ENCODE measurements around the gene HNRNPCL4.
"Not testable (repeated sequence)": the region's sequence is repeated elsewhere in the genome, so short reads cannot be mapped to it uniquely, and the experiment has no call there.

HNRNPCL4 gene

DNA sequence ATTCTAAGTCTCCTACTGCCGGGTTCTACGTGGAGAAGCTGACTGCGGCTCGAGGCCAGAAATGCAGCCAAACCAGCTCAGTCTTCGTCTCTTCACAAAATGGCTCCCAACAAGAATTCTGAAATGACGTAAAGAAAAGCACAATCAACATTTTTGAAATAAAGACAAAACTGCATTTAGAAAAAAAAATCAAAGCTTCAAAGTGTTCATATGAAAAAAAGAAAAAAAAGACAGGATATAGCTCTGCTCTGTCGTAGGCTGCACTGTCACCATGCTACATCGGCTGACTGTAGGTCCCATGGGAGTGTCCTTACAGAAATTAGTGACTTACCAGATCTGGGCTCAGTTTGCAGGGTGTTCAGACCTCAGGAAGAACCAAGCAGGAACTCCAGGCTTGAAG, at the start of gene HNRNPCL4:
TSS of gene HNRNPCL4 (minus strand) at position 101 of the 400 bp plus-strand sequence. CDS start 164 bp downstream, outside the sequence.
- not testable (repeated sequence) for DNase-seq (ENCODE audit: low read depth)

DNA sequence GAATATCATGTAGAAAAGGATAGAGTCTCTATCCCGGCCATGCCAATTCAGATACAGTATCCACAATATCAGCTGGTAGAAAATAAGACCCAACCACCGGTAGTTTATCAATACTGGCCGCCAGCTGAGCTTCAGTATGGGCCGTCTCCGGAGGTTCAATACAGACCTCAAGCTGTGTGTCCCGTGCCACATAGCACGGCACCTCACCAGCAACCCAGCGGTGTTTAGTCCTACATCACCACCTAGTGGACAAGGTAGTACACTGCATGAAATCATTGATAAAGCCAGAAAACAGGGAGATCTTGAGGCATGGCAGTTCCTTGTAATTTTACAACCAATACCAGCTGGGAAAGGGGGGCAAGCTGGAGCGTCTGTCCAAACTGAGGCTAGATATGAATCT, 43.3 kb upstream of the HNRNPCL4 start:
- not testable (repeated sequence) for DNase-seq (ENCODE audit: low read depth)

DNA sequence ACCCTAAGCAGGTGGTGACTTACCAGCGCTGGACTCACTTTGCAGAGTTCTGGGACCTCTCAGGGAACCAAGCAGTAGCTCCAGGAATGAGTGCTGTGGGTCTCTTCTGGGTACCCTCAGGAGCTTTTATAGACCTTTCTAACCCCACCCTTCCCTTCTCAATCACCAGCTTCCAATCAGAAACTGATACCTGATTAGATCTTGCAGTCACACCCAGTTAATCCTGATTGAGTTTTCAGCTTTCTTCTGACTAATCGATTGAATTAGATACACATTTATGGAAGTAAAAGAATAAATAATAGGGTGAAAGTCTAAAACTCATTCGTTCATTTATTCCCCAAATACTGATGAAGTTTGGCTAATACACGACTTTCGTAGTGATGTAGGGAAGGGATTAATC, 35.9 kb upstream of the HNRNPCL4 start, which contains the start of gene PRAMEF13:
TSS of gene PRAMEF13 (minus strand) at position 101 of the 400 bp plus-strand sequence. CDS start 1,820 bp downstream, outside the sequence.
- DNase-seq (ENCODE audit: low read depth), result not testable (repeated sequence)

DNA sequence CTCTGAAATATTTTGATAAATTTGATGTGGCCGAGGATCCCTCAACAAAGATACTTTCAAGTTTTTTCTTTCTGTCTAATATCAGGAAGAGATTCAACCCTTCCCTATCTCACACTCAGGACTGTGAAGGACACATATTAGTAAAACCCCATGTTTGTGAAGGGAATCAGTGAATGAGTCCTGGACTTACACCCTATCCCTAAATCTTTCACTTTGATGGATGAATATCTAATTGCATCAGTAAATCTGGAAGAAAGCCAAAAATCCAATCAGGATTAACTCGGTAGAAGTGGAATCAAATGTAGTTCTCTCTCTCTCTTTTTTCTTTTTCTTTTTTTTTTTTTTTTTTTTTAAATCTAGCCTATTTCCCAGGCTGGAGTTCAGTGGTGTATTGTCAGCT, 6.1 kb upstream of the HNRNPCL4 start, which contains the start of gene PRAMEF9:
TSS of gene PRAMEF9 (plus strand) at position 301 of the 400 bp plus-strand sequence. CDS start 3,433 bp downstream, outside the sequence.
- not testable (repeated sequence) for DNase-seq (ENCODE audit: low read depth)

DNA sequence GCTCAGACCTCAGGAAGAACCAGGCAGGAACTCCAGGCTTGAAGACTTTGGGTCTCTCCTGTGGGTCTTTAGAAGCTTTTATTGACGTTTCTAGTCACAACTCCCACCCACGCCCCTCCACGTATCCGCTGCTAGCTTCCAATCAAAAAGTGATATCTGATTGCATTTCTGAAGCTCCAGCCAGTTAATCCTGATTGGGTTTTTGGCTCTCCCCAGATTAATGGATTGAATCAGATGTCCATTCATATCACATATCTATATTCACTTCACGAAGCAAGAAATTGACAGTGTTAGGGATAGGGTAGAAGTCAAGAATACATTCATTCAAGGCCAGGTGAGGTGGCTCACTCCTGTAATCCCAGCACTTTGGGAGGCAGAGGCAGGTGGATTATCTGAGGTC, 9.5 kb downstream of the HNRNPCL4 start, which contains the start of gene PRAMEF26:
TSS of gene PRAMEF26 (minus strand) at position 101 of the 400 bp plus-strand sequence. CDS start 2,914 bp downstream, outside the sequence.
- not testable (repeated sequence) for DNase-seq (ENCODE audit: low read depth)

DNA sequence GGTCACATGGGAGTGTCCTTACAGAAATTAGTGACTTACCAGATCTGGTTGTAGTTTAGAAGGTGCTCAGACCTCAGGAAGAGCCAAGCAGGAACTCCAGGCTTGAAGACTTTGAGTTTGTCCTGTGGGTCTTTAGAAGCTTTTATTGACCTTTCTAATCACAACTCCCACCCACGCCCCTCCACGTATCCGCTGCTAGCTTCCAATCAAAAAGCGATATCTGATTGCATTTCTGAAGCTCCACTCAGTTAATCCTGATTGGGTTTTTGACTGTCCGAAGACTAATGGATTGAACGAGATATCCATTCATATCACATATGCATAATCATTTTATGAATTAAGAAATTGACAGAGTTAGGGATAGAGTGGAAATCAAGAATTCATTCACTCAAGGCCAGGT, 48.7 kb downstream of the HNRNPCL4 start, which contains the start of gene HNRNPCL2:
TSS of gene HNRNPCL2 (minus strand) at position 101 of the 400 bp plus-strand sequence. CDS start 454 bp downstream, outside the sequence.
- not testable (repeated sequence) for DNase-seq (ENCODE audit: low read depth)
